ENCODE data around the gene CDK5R2. TPM values are rescaled to one million over a fixed set of nuclear protein-coding genes. Genes with fewer than 3 reads are reported as not detected.

Gene CDK5R2
- total and polyA plus RNA-seq, 2 of the 13 experiments (the other 11 are each of a cell fraction or from before 2014, with no cell fraction given) = not detected

- TF ChIP-seq ZNF737 (CRISPR knock-in tag; IDR thresholded peaks at IDR 0.05; ENCODE audit: borderline replicate concordance) (no peak; the same call in 1 of the 2 replicates), FOSL1 (CRISPR knock-in tag; IDR thresholded peaks at IDR 0.05; ENCODE audit: borderline replicate concordance) (no peak), RFXANK (CRISPR knock-in tag; IDR thresholded peaks at IDR 0.05) (no peak), ZNF768 (CRISPR knock-in tag; IDR thresholded peaks at IDR 0.05) (peak; percentile 33; the same call in 1 of the 2 replicates), ZBTB49 (CRISPR knock-in tag; IDR thresholded peaks at IDR 0.05; ENCODE audit: borderline replicate concordance) (no peak), RNF2 (conservative IDR thresholded peaks at IDR 0.05; ENCODE audit: low read depth) (peak; percentile 51; the same call in 1 of the 2 replicates), ZNF740 (CRISPR knock-in tag; IDR thresholded peaks at IDR 0.05) (peak; percentile 69), ZBTB38 (CRISPR knock-in tag; IDR thresholded peaks at IDR 0.05) (peak; percentile 16), ZNF367 (CRISPR knock-in tag; IDR thresholded peaks at IDR 0.05; ENCODE audit: borderline replicate concordance) (no peak), ZNF10 (CRISPR knock-in tag; IDR thresholded peaks at IDR 0.05; ENCODE audit: borderline replicate concordance, low read depth) (no peak), MIER3 (CRISPR knock-in tag; IDR thresholded peaks at IDR 0.05; ENCODE audit: borderline replicate concordance) (peak; percentile 54; the same call in 1 of the 2 replicates), NKX3-1 (CRISPR knock-in tag; IDR thresholded peaks at IDR 0.05) (no peak)
- TF ChIP-seq, protein P1, sequence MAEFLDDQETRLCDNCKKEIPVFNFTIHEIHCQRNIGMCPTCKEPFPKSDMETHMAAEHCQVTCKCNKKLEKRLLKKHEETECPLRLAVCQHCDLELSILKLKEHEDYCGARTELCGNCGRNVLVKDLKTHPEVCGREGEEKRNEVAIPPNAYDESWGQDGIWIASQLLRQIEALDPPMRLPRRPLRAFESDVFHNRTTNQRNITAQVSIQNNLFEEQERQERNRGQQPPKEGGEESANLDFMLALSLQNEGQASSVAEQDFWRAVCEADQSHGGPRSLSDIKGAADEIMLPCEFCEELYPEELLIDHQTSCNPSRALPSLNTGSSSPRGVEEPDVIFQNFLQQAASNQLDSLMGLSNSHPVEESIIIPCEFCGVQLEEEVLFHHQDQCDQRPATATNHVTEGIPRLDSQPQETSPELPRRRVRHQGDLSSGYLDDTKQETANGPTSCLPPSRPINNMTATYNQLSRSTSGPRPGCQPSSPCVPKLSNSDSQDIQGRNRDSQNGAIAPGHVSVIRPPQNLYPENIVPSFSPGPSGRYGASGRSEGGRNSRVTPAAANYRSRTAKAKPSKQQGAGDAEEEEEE (CRISPR knock-in tag; IDR thresholded peaks at IDR 0.05; ENCODE audit: borderline replicate concordance) = peak; percentile 85; the same call in 1 of the 2 replicates
- TF ChIP-seq, protein P2, sequence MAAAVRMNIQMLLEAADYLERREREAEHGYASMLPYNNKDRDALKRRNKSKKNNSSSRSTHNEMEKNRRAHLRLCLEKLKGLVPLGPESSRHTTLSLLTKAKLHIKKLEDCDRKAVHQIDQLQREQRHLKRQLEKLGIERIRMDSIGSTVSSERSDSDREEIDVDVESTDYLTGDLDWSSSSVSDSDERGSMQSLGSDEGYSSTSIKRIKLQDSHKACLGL (CRISPR knock-in tag; IDR thresholded peaks at IDR 0.05) = peak; percentile 50; the same call in 1 of the 2 replicates
- TF ChIP-seq, protein P3, sequence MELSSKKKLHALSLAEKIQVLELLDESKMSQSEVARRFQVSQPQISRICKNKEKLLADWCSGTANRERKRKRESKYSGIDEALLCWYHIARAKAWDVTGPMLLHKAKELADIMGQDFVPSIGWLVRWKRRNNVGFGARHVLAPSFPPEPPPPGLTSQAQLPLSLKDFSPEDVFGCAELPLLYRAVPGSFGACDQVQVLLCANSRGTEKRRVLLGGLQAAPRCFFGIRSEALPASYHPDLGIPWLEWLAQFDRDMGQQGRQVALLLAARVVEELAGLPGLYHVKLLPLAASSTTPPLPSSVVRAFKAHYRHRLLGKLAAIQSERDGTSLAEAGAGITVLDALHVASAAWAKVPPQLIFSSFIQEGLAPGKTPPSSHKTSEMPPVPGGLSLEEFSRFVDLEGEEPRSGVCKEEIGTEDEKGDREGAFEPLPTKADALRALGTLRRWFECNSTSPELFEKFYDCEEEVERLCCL (CRISPR knock-in tag; IDR thresholded peaks at IDR 0.05; ENCODE audit: borderline replicate concordance) = no peak
- TF ChIP-seq, protein P4, sequence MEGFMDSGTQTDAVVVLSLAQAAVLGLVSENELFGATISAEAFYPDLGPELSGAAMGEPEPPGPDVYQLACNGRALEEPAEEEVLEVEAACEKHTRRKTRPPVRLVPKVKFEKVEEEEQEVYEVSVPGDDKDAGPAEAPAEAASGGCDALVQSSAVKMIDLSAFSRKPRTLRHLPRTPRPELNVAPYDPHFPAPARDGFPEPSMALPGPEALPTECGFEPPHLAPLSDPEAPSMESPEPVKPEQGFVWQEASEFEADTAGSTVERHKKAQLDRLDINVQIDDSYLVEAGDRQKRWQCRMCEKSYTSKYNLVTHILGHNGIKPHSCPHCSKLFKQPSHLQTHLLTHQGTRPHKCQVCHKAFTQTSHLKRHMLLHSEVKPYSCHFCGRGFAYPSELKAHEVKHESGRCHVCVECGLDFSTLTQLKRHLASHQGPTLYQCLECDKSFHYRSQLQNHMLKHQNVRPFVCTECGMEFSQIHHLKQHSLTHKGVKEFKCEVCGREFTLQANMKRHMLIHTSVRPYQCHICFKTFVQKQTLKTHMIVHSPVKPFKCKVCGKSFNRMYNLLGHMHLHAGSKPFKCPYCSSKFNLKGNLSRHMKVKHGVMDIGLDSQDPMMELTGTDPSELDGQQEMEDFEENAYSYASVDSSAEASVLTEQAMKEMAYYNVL (CRISPR knock-in tag; IDR thresholded peaks at IDR 0.05; ENCODE audit: borderline replicate concordance) = peak; percentile 96
- TF ChIP-seq, protein P5, sequence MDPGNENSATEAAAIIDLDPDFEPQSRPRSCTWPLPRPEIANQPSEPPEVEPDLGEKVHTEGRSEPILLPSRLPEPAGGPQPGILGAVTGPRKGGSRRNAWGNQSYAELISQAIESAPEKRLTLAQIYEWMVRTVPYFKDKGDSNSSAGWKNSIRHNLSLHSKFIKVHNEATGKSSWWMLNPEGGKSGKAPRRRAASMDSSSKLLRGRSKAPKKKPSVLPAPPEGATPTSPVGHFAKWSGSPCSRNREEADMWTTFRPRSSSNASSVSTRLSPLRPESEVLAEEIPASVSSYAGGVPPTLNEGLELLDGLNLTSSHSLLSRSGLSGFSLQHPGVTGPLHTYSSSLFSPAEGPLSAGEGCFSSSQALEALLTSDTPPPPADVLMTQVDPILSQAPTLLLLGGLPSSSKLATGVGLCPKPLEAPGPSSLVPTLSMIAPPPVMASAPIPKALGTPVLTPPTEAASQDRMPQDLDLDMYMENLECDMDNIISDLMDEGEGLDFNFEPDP (CRISPR knock-in tag; conservative IDR thresholded peaks at IDR 0.05) = no peak
Observed at GRCh38 chr2:219001577-219002394, 42.3 kb downstream of the CDK5R2 start (continued).
